IPS-18c (cell line): ENCODE results near the gene SHISAL2B.

Experiments used
- H3K4me3 ChIP-seq: 2 replicates; pipeline ENCODE4 v1.7.0; 2013; ENCODE audit warnings: low read depth, mild to moderate bottlenecking, low read length, moderate library complexity; ENCODE audit not compliant: insufficient read depth
- H3K9me3 ChIP-seq: one replicate; pipeline ENCODE4 v1.6.1; 2013; ENCODE audit warnings: mild to moderate bottlenecking, low read length, moderate library complexity; ENCODE audit not compliant: control insufficient read depth, insufficient read depth

SHISAL2B gene

GRCh38 chr5:64759960-64760660 is 69.8 kb downstream of the SHISAL2B start:
- H3K4me3 ChIP-seq, result no peak overlapping the region
- no peaks in the 10 kb centered on the region for H3K9me3 ChIP-seq

DNA sequence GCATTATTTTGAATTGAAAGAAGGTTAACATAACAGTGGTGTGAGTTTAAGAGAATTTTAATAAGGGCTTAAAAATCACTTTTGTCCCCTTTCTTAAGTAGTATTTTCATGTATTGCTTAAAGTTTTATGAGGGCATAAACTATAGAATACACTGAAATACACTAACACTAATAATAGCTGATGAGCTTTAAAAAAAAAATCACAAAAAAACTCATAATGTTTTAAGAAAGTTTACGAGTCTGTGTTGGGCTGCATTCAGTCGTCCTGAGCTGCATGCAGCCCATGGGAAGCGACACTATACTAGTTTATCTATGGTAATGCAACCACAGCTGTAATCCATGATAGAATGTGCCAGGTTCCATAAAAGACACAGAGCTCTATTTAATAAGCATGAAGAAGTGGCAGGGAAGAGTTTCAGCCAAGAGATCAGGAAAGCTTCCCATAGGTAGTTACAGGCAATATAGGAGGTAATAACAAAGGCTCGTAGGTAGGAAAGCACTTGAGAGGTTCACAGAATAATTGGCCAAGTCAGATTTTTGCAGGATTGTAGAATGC is 73.7 kb downstream of the SHISAL2B start:
- no peak overlapping the region for H3K4me3 ChIP-seq
- no peaks in the 10 kb centered on the region for H3K9me3 ChIP-seq

- Histone ChIP-seq H3K4me3 (no peak overlapping the region), H3K9me3 (no peaks in the 10 kb centered on the region)
Observed at GRCh38 chr5:64765804-64766504, 75.7 kb downstream of the SHISAL2B start.

DNA sequence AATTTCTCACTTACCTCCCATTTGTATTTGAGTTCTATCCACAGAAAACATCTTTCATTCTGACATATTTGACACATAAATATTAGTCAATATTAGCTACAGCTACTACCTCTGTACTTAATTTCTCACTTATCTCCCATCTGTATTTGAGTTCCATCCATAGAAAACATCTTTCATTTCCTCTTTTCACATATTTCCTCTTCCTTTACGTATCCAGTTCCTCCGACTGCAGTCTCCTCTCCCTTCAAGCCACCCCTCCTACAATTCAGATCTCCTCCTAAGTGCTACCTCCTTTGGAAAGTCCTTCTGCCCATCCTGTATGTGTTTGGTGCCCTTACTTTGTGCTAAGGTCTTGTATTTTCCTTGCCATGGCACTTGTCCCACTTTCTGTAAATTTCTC is 76.6 kb downstream of the SHISAL2B start:
- H3K4me3 ChIP-seq, result no peak overlapping the region
- H3K9me3 ChIP-seq, result no peaks in the 10 kb centered on the region
